ENCODE measurements around the gene AGAP3. TPM values are rescaled to one million over a fixed set of nuclear protein-coding genes. Genes with fewer than 3 reads are reported as not detected.

The AGAP3 gene
- total RNA-seq, 2 donors from 2014 or later, result 52.1 to 62.8 TPM

DNA sequence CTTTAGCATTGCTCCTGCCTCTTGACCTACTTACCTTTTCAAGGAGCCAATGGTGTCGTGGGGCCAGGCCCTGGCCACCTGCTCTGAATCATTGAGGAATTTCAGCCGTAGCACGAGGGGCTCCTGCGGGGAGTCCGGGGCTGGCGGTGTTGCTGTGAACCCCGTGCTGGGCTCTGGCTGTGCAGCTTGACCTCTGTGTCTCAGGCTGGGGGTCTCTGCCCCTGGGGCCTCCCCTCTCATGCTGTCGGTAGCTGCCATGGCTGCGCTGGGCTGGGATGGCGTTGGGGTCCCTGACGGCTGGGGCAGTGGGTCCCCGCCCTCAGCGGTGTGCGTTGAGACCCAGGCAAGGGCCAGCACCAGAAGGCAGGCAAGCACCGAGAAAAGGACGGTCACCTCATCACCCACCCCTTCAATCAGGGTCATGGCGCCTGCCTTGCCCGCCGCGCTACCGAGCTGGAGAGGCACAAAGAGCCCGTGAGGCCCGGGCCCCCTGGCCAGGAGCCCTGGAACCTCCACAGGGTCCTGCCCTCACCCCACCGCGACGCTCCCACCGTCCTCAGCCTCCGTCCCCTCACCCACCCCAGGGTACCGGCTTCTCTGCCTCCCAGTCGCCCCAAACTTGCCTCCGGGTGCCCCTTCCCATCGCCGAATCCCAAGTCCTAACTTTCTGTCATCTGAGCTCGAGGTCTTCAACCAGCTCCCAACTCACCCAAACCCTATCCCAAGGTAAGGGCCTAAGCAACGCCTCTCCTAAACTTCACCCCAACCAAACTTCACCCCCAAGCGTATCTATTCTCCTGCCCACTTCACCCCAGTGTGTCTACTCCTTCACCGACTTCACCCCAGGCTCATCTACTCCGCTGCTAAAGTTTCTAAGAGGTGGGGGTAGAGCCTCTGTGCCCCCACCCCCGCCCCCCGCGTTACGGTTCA is 3.9 kb upstream of the AGAP3 start:
- no peaks in the 10 kb centered on the region for H3K36me3 ChIP-seq
- TF ChIP-seq, protein P1, sequence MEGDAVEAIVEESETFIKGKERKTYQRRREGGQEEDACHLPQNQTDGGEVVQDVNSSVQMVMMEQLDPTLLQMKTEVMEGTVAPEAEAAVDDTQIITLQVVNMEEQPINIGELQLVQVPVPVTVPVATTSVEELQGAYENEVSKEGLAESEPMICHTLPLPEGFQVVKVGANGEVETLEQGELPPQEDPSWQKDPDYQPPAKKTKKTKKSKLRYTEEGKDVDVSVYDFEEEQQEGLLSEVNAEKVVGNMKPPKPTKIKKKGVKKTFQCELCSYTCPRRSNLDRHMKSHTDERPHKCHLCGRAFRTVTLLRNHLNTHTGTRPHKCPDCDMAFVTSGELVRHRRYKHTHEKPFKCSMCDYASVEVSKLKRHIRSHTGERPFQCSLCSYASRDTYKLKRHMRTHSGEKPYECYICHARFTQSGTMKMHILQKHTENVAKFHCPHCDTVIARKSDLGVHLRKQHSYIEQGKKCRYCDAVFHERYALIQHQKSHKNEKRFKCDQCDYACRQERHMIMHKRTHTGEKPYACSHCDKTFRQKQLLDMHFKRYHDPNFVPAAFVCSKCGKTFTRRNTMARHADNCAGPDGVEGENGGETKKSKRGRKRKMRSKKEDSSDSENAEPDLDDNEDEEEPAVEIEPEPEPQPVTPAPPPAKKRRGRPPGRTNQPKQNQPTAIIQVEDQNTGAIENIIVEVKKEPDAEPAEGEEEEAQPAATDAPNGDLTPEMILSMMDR (IDR thresholded peaks at IDR 0.05), result no peak
- H3K27me3 ChIP-seq (replicated peaks; ENCODE audit: insufficient read depth), result no peaks in the 10 kb centered on the region
- ATAC-seq (ENCODE audit: insufficient number of reproducible peaks, low FRiP score, low read depth) (no peak), DNase-seq (ENCODE audit: low spot score) (no peak)
- peak overlapping the region; percentile 96 to 99 for H3K27ac ChIP-seq
- peaks cover 31 to 55% of the 10 kb centered on the region in 2 donors for H3K4me1 ChIP-seq (ENCODE audit: control insufficient read depth in 1 of 2, low read depth in 2 of 2)
- peak overlapping the region; percentile 98 for H3K4me3 ChIP-seq
- no peaks in the 10 kb centered on the region for H3K9me3 ChIP-seq

- TF ChIP-seq, protein P1 (IDR thresholded peaks at IDR 0.05), result no peak
- no peaks in the 10 kb centered on the region for H3K27me3 ChIP-seq (replicated peaks; ENCODE audit: insufficient read depth)
- ATAC-seq (ENCODE audit: insufficient number of reproducible peaks, low FRiP score, low read depth), result no peak
- H3K36me3 ChIP-seq, result no peaks in the 10 kb centered on the region
- peak within 1 kb of the TSS; percentile 98 for H3K4me3 ChIP-seq
- no peak for DNase-seq (ENCODE audit: low spot score)
- H3K4me1 ChIP-seq (ENCODE audit: control insufficient read depth in 1 of 2, low read depth in 2 of 2), result peaks cover 37 to 63% of the 10 kb centered on the region in 2 donors
- peak within 1 kb of the TSS; percentile 96 to 99 for H3K27ac ChIP-seq
- H3K9me3 ChIP-seq, result no peaks in the 10 kb centered on the region
These were observed 3.0 kb upstream of the AGAP3 start, which contains the start of gene TMUB1 for GRCh38 chr7:151083071-151083823. Gene TMUB1, minus strand, starts transcription at chr7:151083493. Its CDS starts 930 bp downstream, at chr7:151082563.

DNA sequence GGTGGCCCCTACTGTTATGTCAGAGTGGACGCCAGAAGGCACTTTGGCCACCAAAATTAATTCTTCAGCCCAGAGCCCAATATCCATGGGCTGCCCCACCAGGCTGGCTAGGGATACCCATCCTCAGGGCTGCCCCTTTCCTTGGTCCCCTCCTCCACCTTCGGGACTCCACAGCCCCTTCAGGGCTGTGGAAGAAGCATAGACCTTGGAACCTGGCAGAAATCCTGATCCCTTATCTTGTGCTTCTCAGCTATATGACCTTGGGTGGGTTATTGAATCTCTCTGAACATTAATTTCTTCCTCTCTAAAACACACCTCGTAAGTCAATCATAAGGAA is 2.5 kb upstream of the AGAP3 start:
- ATAC-seq (ENCODE audit: insufficient number of reproducible peaks, low FRiP score, low read depth), result no peak
- H3K4me3 ChIP-seq, result peak overlapping the region; percentile 98
- no peaks in the 10 kb centered on the region for H3K27me3 ChIP-seq (replicated peaks; ENCODE audit: insufficient read depth)
- TF ChIP-seq, protein P1 (IDR thresholded peaks at IDR 0.05), result no peak
- no peaks in the 10 kb centered on the region for H3K36me3 ChIP-seq
- H3K27ac ChIP-seq, result peak overlapping the region in 1 of 2 donors; percentile 99
- peaks cover 40 to 63% of the 10 kb centered on the region in 2 donors for H3K4me1 ChIP-seq (ENCODE audit: control insufficient read depth in 1 of 2, low read depth in 2 of 2)
- H3K9me3 ChIP-seq, result no peaks in the 10 kb centered on the region
- DNase-seq (ENCODE audit: low spot score), result no peak

DNA sequence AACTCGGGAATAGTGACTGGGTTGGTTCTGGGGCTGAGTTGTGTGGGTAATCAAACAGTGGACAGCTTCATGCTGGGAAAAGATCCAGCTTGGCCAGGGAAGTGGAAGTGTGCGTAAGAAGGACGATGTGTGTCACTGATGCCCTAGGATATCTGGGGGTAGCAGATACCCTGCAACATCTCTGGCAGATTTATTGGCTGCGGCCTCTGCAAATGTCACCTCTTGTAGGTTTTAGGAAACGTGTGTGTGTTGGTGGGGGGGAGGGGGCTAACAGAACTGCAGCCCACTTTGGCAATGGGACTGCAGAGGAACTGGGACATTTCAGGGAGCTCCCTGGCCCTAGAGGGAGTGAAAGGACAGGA is 965 bp upstream of the AGAP3 start:
- Histone ChIP-seq H3K36me3 (no peaks in the 10 kb centered on the region), H3K4me3 (peak overlapping the region; percentile 76), H3K4me1 (ENCODE audit: control insufficient read depth in 1 of 2, low read depth in 2 of 2) (peaks cover 37 to 62% of the 10 kb centered on the region in 2 donors), H3K27me3 (replicated peaks; ENCODE audit: insufficient read depth) (no peaks in the 10 kb centered on the region), H3K27ac (peak overlapping the region; percentile 53 to 87), H3K9me3 (no peaks in the 10 kb centered on the region)
- ATAC-seq (ENCODE audit: insufficient number of reproducible peaks, low FRiP score, low read depth) (no peak), DNase-seq (ENCODE audit: low spot score) (no peak)
- TF ChIP-seq, protein P1 (IDR thresholded peaks at IDR 0.05), result no peak

GRCh38 chr7:151086802-151087244 is 548 bp downstream of the AGAP3 start:
- Histone ChIP-seq H3K27me3 (replicated peaks; ENCODE audit: insufficient read depth) (no peaks in the 10 kb centered on the region), H3K4me3 (peak overlapping the region; percentile 84), H3K36me3 (no peaks in the 10 kb centered on the region), H3K27ac (peak overlapping the region; percentile 60 to 72), H3K4me1 (ENCODE audit: control insufficient read depth in 1 of 2, low read depth in 2 of 2) (peaks cover 29 to 51% of the 10 kb centered on the region in 2 donors), H3K9me3 (no peaks in the 10 kb centered on the region)
- no peak for DNase-seq (ENCODE audit: low spot score)
- TF ChIP-seq, protein P1 (IDR thresholded peaks at IDR 0.05), result no peak
- ATAC-seq (ENCODE audit: insufficient number of reproducible peaks, low FRiP score, low read depth), result no peak

All from thoracic aorta (tissue), 2 donors.